ENCODE data around the gene PRDM11. TPM values are rescaled to one million over a fixed set of nuclear protein-coding genes. Genes with fewer than 3 reads are reported as not detected.

PRDM11 gene
- total RNA-seq, 1 experiment from 2014 or later, result 8.3 TPM

DNA sequence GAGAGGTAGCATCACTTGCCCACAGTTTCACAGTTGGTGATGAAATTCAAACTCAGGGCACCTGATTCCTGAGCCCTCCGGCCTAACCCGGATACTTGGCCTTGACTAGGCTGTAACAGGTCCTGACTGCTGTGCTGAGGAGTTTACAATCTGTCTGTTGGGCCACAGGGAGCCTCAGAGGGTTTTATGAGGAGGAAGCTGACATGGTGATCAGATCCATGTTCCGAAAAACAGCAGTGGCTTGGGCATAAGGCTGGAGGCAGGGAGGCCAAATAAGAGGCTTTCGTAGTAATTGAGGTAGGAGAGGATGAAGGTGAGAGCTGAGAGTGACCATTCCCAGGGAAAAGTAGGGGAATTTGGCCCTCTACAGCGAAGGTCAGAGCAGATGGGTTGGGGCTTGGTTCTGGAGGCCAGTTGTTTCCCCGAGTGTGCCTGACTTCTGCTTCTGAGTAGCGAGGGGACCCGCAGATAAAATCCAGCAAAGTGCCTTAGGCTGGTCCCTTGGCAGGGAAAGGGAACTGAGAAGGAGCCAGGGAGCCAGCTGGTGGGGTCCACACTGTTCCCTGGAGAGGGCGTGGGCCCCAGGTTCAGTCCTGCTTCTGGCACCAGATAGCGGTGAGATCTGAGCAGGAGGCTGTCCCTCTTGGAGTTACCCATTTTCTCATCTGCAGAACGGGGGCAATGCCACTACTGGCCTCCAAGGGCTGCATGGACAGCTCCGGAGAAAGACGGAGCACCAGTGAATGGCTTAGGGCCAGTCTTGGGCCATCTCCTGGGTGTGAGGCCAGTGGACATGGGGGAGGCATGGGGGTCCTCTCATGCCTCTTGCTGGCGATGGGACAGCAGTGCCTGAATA is 6.5 kb downstream of the PRDM11 start:
- TF ChIP-seq, protein P1, sequence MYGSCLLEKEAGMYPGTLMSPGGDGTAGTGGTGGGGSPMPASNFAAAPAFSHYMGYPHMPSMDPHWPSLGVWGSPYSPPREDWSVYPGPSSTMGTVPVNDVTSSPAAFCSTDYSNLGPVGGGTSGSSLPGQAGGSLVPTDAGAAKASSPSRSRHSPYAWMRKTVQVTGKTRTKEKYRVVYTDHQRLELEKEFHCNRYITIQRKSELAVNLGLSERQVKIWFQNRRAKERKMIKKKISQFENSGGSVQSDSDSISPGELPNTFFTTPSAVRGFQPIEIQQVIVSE (CRISPR knock-in tag; IDR thresholded peaks at IDR 0.05; ENCODE audit: borderline replicate concordance), result no peak
- TF ChIP-seq ZNF121 (CRISPR knock-in tag; IDR thresholded peaks at IDR 0.05), result no peak
- TF ChIP-seq, protein P2, sequence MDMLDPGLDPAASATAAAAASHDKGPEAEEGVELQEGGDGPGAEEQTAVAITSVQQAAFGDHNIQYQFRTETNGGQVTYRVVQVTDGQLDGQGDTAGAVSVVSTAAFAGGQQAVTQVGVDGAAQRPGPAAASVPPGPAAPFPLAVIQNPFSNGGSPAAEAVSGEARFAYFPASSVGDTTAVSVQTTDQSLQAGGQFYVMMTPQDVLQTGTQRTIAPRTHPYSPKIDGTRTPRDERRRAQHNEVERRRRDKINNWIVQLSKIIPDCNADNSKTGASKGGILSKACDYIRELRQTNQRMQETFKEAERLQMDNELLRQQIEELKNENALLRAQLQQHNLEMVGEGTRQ (CRISPR knock-in tag; IDR thresholded peaks at IDR 0.05), result no peak
- ATAC-seq (no peak), DNase-seq (ENCODE audit: low spot score) (no peak)
- ChIA-PET CTCF (interaction anchor here (0.8 kb wide), 1 partner anchor 42 kb away, joined by 4 read pairs; no protein-coding TSS in a partner anchor), POLR2A (no interaction called here)
- H3K27me3 Mint-ChIP-seq (ENCODE audit: low read depth), result peaks cover 4% of the 10 kb centered on the region; the same call in 1 of the 2 replicates
- H3K4me3 Mint-ChIP-seq, result no peak overlapping the region
- H3K9me3 Mint-ChIP-seq, result peaks cover 15% of the 10 kb centered on the region
- H3K36me3 Mint-ChIP-seq, result no peaks in the 10 kb centered on the region
- H3K4me1 Mint-ChIP-seq, result peaks cover 10% of the 10 kb centered on the region; the same call in 1 of the 2 replicates
- no peak overlapping the region for H3K27ac Mint-ChIP-seq

DNA sequence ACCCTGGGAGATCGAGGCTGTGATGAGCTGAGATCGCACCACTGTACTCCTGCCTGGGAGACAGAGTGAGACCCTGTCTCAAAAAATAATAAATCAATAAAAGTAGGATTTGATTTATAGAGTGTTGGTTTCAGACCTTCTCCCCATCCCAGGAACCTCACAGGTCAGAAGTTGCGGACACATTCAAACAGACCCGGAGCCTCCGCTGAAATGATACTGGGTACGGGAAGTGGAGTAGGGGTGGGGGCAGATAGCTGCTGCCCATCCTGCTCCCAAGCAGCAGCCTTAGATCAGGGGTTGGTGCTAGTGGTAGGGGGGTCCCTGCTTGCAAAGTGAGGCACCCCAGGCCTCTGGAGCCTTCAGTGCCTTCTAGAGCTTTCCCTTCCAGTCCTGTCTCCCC is 7.8 kb downstream of the PRDM11 start:
- no peak overlapping the region for H3K27ac Mint-ChIP-seq
- no peak overlapping the region for H3K4me3 Mint-ChIP-seq
- no peaks in the 10 kb centered on the region for H3K27me3 Mint-ChIP-seq (ENCODE audit: low read depth)
- DNase-seq (ENCODE audit: low spot score) (no peak), ATAC-seq (no peak)
- no peaks in the 10 kb centered on the region for H3K36me3 Mint-ChIP-seq
- POLR2A ChIA-PET, result no interaction called here
- H3K9me3 Mint-ChIP-seq, result peaks cover 10% of the 10 kb centered on the region
- H3K4me1 Mint-ChIP-seq, result 0 out of 2 replicates have a peak, but pooled peaks cover 2% of the 10 kb centered on the region
- CTCF ChIA-PET, result interaction anchor here (1.5 kb wide), 1 partner anchor 213 kb away, joined by 4 read pairs; no protein-coding TSS in a partner anchor
- TF ChIP-seq, protein P3, sequence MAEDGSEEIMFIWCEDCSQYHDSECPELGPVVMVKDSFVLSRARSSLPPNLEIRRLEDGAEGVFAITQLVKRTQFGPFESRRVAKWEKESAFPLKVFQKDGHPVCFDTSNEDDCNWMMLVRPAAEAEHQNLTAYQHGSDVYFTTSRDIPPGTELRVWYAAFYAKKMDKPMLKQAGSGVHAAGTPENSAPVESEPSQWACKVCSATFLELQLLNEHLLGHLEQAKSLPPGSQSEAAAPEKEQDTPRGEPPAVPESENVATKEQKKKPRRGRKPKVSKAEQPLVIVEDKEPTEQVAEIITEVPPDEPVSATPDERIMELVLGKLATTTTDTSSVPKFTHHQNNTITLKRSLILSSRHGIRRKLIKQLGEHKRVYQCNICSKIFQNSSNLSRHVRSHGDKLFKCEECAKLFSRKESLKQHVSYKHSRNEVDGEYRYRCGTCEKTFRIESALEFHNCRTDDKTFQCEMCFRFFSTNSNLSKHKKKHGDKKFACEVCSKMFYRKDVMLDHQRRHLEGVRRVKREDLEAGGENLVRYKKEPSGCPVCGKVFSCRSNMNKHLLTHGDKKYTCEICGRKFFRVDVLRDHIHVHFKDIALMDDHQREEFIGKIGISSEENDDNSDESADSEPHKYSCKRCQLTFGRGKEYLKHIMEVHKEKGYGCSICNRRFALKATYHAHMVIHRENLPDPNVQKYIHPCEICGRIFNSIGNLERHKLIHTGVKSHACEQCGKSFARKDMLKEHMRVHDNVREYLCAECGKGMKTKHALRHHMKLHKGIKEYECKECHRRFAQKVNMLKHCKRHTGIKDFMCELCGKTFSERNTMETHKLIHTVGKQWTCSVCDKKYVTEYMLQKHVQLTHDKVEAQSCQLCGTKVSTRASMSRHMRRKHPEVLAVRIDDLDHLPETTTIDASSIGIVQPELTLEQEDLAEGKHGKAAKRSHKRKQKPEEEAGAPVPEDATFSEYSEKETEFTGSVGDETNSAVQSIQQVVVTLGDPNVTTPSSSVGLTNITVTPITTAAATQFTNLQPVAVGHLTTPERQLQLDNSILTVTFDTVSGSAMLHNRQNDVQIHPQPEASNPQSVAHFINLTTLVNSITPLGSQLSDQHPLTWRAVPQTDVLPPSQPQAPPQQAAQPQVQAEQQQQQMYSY (CRISPR knock-in tag; IDR thresholded peaks at IDR 0.05), result no peak
- TF ChIP-seq, protein P4, sequence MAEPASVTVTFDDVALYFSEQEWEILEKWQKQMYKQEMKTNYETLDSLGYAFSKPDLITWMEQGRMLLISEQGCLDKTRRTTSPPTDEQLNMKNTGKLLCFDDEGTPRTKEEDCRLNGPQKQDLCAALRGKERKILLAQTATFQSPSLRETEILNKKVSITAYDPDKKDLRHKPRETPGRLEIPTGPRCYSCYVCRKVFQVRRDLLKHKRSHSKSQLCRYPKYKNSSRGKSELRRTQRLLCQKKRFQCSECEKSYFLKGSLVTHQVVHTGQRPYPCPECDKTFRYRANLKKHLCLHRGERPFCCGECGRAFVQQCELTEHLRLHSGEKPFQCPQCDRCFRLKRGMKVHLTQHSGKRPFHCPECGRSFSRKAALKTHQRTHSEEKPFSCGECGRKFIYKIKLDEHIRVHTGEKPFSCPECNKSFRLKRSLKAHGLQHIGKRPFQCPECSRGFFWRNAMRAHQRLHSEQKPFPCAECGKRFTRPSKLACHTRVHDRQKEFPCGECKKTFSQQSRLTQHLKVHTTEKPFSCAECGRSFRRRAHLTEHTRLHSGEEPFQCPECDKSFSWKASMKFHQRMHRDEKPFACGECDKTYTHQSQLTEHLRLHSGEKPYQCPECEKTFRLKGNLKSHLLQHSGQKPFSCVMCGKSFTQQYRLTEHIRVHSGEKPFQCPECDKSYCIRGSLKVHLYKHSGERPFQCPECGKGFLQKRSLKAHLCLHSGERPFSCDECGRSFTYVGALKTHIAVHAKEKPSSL (CRISPR knock-in tag; conservative IDR thresholded peaks at IDR 0.05), result no peak
- no peak for TF ChIP-seq NFE2L1 (CRISPR knock-in tag; IDR thresholded peaks at IDR 0.05)
- TF ChIP-seq EMX1 (CRISPR knock-in tag; IDR thresholded peaks at IDR 0.05), result no peak
- TF ChIP-seq, protein P5, sequence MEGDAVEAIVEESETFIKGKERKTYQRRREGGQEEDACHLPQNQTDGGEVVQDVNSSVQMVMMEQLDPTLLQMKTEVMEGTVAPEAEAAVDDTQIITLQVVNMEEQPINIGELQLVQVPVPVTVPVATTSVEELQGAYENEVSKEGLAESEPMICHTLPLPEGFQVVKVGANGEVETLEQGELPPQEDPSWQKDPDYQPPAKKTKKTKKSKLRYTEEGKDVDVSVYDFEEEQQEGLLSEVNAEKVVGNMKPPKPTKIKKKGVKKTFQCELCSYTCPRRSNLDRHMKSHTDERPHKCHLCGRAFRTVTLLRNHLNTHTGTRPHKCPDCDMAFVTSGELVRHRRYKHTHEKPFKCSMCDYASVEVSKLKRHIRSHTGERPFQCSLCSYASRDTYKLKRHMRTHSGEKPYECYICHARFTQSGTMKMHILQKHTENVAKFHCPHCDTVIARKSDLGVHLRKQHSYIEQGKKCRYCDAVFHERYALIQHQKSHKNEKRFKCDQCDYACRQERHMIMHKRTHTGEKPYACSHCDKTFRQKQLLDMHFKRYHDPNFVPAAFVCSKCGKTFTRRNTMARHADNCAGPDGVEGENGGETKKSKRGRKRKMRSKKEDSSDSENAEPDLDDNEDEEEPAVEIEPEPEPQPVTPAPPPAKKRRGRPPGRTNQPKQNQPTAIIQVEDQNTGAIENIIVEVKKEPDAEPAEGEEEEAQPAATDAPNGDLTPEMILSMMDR (IDR thresholded peaks at IDR 0.05), result no peak
- no peak for TF ChIP-seq ZBTB21 (CRISPR knock-in tag; IDR thresholded peaks at IDR 0.05; ENCODE audit: borderline replicate concordance)
- TF ChIP-seq ELF4 (CRISPR knock-in tag; IDR thresholded peaks at IDR 0.05; ENCODE audit: low read depth), result no peak
- no peak for TF ChIP-seq HMGA2 (CRISPR knock-in tag; IDR thresholded peaks at IDR 0.05)
- TF ChIP-seq MYBL2 (CRISPR knock-in tag; IDR thresholded peaks at IDR 0.05), result no peak
- TF ChIP-seq SP1 (CRISPR knock-in tag; conservative IDR thresholded peaks at IDR 0.05), result no peak
- TF ChIP-seq, protein P6, sequence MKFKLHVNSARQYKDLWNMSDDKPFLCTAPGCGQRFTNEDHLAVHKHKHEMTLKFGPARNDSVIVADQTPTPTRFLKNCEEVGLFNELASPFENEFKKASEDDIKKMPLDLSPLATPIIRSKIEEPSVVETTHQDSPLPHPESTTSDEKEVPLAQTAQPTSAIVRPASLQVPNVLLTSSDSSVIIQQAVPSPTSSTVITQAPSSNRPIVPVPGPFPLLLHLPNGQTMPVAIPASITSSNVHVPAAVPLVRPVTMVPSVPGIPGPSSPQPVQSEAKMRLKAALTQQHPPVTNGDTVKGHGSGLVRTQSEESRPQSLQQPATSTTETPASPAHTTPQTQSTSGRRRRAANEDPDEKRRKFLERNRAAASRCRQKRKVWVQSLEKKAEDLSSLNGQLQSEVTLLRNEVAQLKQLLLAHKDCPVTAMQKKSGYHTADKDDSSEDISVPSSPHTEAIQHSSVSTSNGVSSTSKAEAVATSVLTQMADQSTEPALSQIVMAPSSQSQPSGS (CRISPR knock-in tag; IDR thresholded peaks at IDR 0.05; ENCODE audit: borderline replicate concordance, low read depth), result no peak
- TF ChIP-seq NR3C1 (CRISPR knock-in tag; conservative IDR thresholded peaks at IDR 0.05; ENCODE audit: low read depth), result no peak
- no peak for TF ChIP-seq ESRRA (CRISPR knock-in tag; IDR thresholded peaks at IDR 0.05; ENCODE audit: borderline replicate concordance)
- TF ChIP-seq, protein P1 (CRISPR knock-in tag; IDR thresholded peaks at IDR 0.05; ENCODE audit: borderline replicate concordance), result no peak
- TF ChIP-seq NR1H2 (CRISPR knock-in tag; IDR thresholded peaks at IDR 0.05), result no peak
- no peak for TF ChIP-seq ZNF423 (CRISPR knock-in tag; IDR thresholded peaks at IDR 0.05)
- TF ChIP-seq, protein P7, sequence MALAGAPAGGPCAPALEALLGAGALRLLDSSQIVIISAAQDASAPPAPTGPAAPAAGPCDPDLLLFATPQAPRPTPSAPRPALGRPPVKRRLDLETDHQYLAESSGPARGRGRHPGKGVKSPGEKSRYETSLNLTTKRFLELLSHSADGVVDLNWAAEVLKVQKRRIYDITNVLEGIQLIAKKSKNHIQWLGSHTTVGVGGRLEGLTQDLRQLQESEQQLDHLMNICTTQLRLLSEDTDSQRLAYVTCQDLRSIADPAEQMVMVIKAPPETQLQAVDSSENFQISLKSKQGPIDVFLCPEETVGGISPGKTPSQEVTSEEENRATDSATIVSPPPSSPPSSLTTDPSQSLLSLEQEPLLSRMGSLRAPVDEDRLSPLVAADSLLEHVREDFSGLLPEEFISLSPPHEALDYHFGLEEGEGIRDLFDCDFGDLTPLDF (CRISPR knock-in tag; IDR thresholded peaks at IDR 0.05), result no peak
